ENCODE data around the gene SLC22A31. TPM values are rescaled to one million over a fixed set of nuclear protein-coding genes. Genes with fewer than 3 reads are reported as not detected.

SLC22A31 gene
- total RNA-seq (ENCODE audit: low replicate concordance), result 0.47 and 0.53 TPM in 2 replicates

GRCh38 chr16:89200124-89200849, at the start of gene SLC22A31:
SLC22A31 (minus strand) TSS chr16:89200537; CDS start chr16:89200501, 36 bp downstream.

GRCh38 chr16:89217388-89218191, 17.3 kb upstream of the SLC22A31 start, which contains the start of gene ZNF778:
ZNF778 (plus strand) TSS chr16:89217703; CDS start chr16:89221128, 3,425 bp downstream.

GRCh38 chr16:89171216-89172170, 28.8 kb downstream of the SLC22A31 start, which contains the start of gene CDH15:
CDH15 (plus strand) TSS chr16:89171748; CDS start chr16:89171832, 84 bp downstream.

Other genes starting within 250 kb of the SLC22A31 start
- not detected in 2 replicates for gene CBFA2T3, start 223.3 kb downstream of the SLC22A31 start, total RNA-seq (ENCODE audit: low replicate concordance)
- gene ACSF3, start 106.7 kb downstream of the SLC22A31 start, total RNA-seq (ENCODE audit: low replicate concordance), result 11.1 and 19.2 TPM in 2 replicates
- gene CDH15, start 28.8 kb downstream of the SLC22A31 start, total RNA-seq (ENCODE audit: low replicate concordance), result 0.12 and 0.60 TPM in 2 replicates
- 7.7 and 30.3 TPM in 2 replicates for gene ZNF778, start 17.2 kb upstream of the SLC22A31 start, total RNA-seq (ENCODE audit: low replicate concordance)